PC-3 (cell line): Measurements from ENCODE around the gene VMO1.

Experiments used
- CTCF ChIP-seq: fragments of 300-600 bp; sonication (generic); conservative IDR thresholded peaks from 2 replicates; pipeline ENCODE4 v1.5.1; 2017; ENCODE audit warnings: antibody characterized with exemption, low read depth, mild to moderate bottlenecking, low read length
- EZH2 ChIP-seq: fragments of 300-600 bp; sonication (generic); IDR thresholded peaks from one replicate; pipeline ENCODE4 v1.6.1; 2017; ENCODE audit warnings: antibody characterized with exemption, mild to moderate bottlenecking, low read length; ENCODE audit not compliant: unreplicated experiment
- EZH2phosphoT487 ChIP-seq: fragments of 300-600 bp; sonication (generic); IDR thresholded peaks from 2 replicates; pipeline ENCODE4 v1.6.1; 2018; ENCODE audit warnings: mild to moderate bottlenecking, antibody characterized with exemption, low read length, borderline replicate concordance

- TF ChIP-seq CTCF (no peak), EZH2 (no peak), EZH2phosphoT487 (no peak)
Measured at GRCh38 chr17:4785311-4786105, 656 bp downstream of the VMO1 start.
